Hepatocyte (in vitro differentiated cells): ENCODE data around the gene LPAR1.

Source experiments
- CTCF ChIP-seq: fragments of 200-600 bp; sonication (generic); IDR thresholded peaks from 2 replicates; pipeline ENCODE4 v1.5.1; 2016; ENCODE audit warnings: antibody characterized with exemption, mild to moderate bottlenecking; ENCODE audit not compliant: poor library complexity
- EZH2 ChIP-seq: fragments of 200-600 bp; sonication (generic); IDR thresholded peaks from 2 replicates; pipeline ENCODE4 v1.6.1; 2016; ENCODE audit warnings: antibody characterized with exemption, mild to moderate bottlenecking, borderline replicate concordance
- EZH2phosphoT487 ChIP-seq: fragments of 200-600 bp; sonication (generic); IDR thresholded peaks from one replicate; pipeline ENCODE4 v1.6.1; 2018; ENCODE audit warnings: antibody characterized with exemption, mild to moderate bottlenecking, low read depth, moderate library complexity; ENCODE audit not compliant: unreplicated experiment, severe bottlenecking

DNA sequence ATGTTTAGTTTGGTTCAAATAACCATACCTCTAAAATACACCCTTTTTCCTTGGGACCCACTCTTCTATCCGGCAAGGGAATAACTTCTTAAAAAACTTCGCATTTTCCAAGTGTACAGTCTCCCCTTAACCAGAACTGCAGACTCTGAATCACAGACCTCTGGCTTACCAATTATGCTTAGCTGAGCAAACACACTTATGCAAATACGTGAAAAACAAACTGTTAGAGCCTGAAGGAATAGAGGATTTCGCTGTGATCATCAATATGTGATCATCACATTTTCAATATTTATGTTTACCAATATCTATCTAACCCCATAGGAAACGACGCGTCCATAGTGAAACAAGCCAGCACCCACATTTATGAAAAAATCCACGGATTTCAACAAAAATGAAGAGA lies 1.3 kb downstream of the LPAR1 start:
- TF ChIP-seq CTCF (no peak), EZH2 (no peak), EZH2phosphoT487 (no peak)
